Activated CD4-positive, CD25-positive, alpha-beta regulatory T cell treated with anti-CD3 and anti-CD28 coated beads, Interleukin-2, amount 50 U/mL, for 16 hours (primary cell): ENCODE measurements around the gene KCNV2.
"Not testable (repeated sequence)": the region's sequence is repeated elsewhere in the genome, so short reads cannot be mapped to it uniquely, and the experiment has no call there.

Source experiments
- DNase-seq: peaks from one replicate; pipeline ENCODE4 v3.0.0-alpha.2; 2020; ENCODE audit warnings: low read depth, low spot score

The KCNV2 gene

GRCh38 chr9:2717385-2717784 lies at the start of gene KCNV2:
Gene KCNV2 (plus strand): TSS chr9:2717510. CDS start chr9:2717740, 230 bp downstream.
- no peak for DNase-seq

GRCh38 chr9:2673161-2673560 lies 44.1 kb upstream of the KCNV2 start:
- no peak for DNase-seq

- DNase-seq = no peak
These were observed 43.0 kb upstream of the KCNV2 start for GRCh38 chr9:2674141-2674824.

- no peak for DNase-seq
These were observed 41.5 kb upstream of the KCNV2 start for GRCh38 chr9:2675834-2676233.

- no peak for DNase-seq
These were observed 40.8 kb upstream of the KCNV2 start for GRCh38 chr9:2676466-2676865.

GRCh38 chr9:2677915-2678889 lies 39.1 kb upstream of the KCNV2 start:
- no peak for DNase-seq

- DNase-seq = no peak
These were observed 38.3 kb upstream of the KCNV2 start for GRCh38 chr9:2679011-2679410.

GRCh38 chr9:2681981-2682380 lies 35.3 kb upstream of the KCNV2 start:
- DNase-seq = no peak

- no peak for DNase-seq
These were observed 30.4 kb upstream of the KCNV2 start for GRCh38 chr9:2686911-2687310.

GRCh38 chr9:2688636-2689035 lies 28.7 kb upstream of the KCNV2 start:
- DNase-seq = no peak

GRCh38 chr9:2691212-2691611 lies 26.1 kb upstream of the KCNV2 start:
- DNase-seq = no peak

GRCh38 chr9:2691626-2692025 lies 25.7 kb upstream of the KCNV2 start:
- DNase-seq = no peak

- DNase-seq = no peak
These were observed 24.3 kb upstream of the KCNV2 start for GRCh38 chr9:2693056-2693455.

GRCh38 chr9:2697492-2697891 lies 19.8 kb upstream of the KCNV2 start:
- no peak for DNase-seq

- no peak for DNase-seq
These were observed 16.9 kb upstream of the KCNV2 start for GRCh38 chr9:2700398-2700797.

- no peak for DNase-seq
These were observed 16.3 kb upstream of the KCNV2 start for GRCh38 chr9:2700909-2701550.

- DNase-seq = no peak
These were observed 12.8 kb upstream of the KCNV2 start for GRCh38 chr9:2704504-2704903.

- not testable (repeated sequence) for DNase-seq
These were observed 10.1 kb upstream of the KCNV2 start for GRCh38 chr9:2707256-2707655.

- DNase-seq = no peak
These were observed 7.6 kb upstream of the KCNV2 start for GRCh38 chr9:2709645-2710101.

GRCh38 chr9:2711716-2712115 lies 5.6 kb upstream of the KCNV2 start:
- no peak for DNase-seq

GRCh38 chr9:2718001-2718697 lies 839 bp downstream of the KCNV2 start:
- DNase-seq = no peak

GRCh38 chr9:2718698-2719033 lies 1.4 kb downstream of the KCNV2 start:
- no peak for DNase-seq
